Endothelial cell of umbilical vein (primary cell): ENCODE data around the gene DGKH. TPM values are rescaled to one million over a fixed set of nuclear protein-coding genes. Genes with fewer than 3 reads are reported as not detected.
A peak's percentile ranks its signal among the peaks of the same experiment; 100 is the strongest.

Experiments used
- BruUV-seq: library from RNA; stranded (reverse); fragments of 400-500 nt; replicated peaks from 2 replicates; lab custom pipeline; 2021; lab: Mats Ljungman, UMichigan
- CTCF ChIA-PET: fragments of 300-600, 350-600 bp; sonication (Branson Sonifier 250); formaldehyde crosslinking; loops from one replicate; lab custom pipeline; 2021; ENCODE audit warnings: antibody characterized with exemption, inconsistent platforms; lab: Charles Lee
- POLR2A ChIA-PET: fragments of 300-600, 350-600 bp; sonication (Branson Sonifier 250); formaldehyde crosslinking; loops from one replicate; lab custom pipeline; 2021; ENCODE audit warnings: antibody characterized with exemption, inconsistent platforms; lab: Charles Lee
- DNase-seq: peaks from one replicate; pipeline ENCODE4 v3.0.0-alpha.2; 2011; ENCODE audit warnings: low read depth, low spot score
- FAIRE-seq: peaks from 2 replicates; lab custom pipeline; 2011; peaks lifted over from hg19 to GRCh38; lab: Jason Lieb, UNC
- H2AFZ ChIP-seq: 2 replicates; pipeline ENCODE4 v1.6.0; 2012; ENCODE audit warnings: low read depth, low read length, control low read depth, inconsistent platforms
- H3K27ac ChIP-seq: 2 replicates; pipeline ENCODE4 v1.5.1; 2011; ENCODE audit warnings: low read depth, mild to moderate bottlenecking, control low read depth, low read length, moderate library complexity; ENCODE audit not compliant: insufficient read depth
- H3K27me3 ChIP-seq, 2 experiments: 2 replicates each; pipeline versions ENCODE4 v1.6.0 to v1.6.1; 2011; ENCODE audit warnings: low read length in 2 of 2, mixed read lengths in 1 of 2; ENCODE audit not compliant: control insufficient read depth in 2 of 2, insufficient read depth in 2 of 2
- H3K36me3 ChIP-seq, 2 experiments: 2 replicates in 1 of 2; 3 replicates in 1 of 2; pipeline ENCODE4 v1.5.1; 2011; ENCODE audit warnings: low read length in 2 of 2, mild to moderate bottlenecking in 1 of 2, moderate library complexity in 1 of 2; ENCODE audit not compliant: control insufficient read depth in 2 of 2, insufficient read depth in 2 of 2; ENCODE audit errors: extremely low read depth in 1 of 2
- H3K4me1 ChIP-seq: 3 replicates; pipeline ENCODE4 v1.5.1; 2011; ENCODE audit warnings: mild to moderate bottlenecking, low read length; ENCODE audit not compliant: control insufficient read depth, insufficient read depth; ENCODE audit errors: extremely low read depth
- H3K4me2 ChIP-seq: 2 replicates; pipeline ENCODE4 v1.6.1; 2011; ENCODE audit warnings: low read length, control low read depth, mixed read lengths; ENCODE audit not compliant: insufficient read depth
- H3K4me3 ChIP-seq, 3 experiments: fragments of 200-600 bp in 1 of 3; sonication (generic), shearing (Covaris generic) in 1 of 3; replicated peaks in 1 of 3; 2 replicates each; pipeline ENCODE4 v1.5.1; 2011 to 2016; ENCODE audit warnings: control low read depth in 3 of 3, low read length in 3 of 3, mild to moderate bottlenecking in 2 of 3, inconsistent platforms in 1 of 3, low read depth in 1 of 3, moderate library complexity in 1 of 3; ENCODE audit not compliant: insufficient read depth in 1 of 3
- H3K79me2 ChIP-seq: 2 replicates; pipeline ENCODE4 v1.6.0; 2012; ENCODE audit warnings: low read length, inconsistent platforms; ENCODE audit not compliant: control insufficient read depth, insufficient read depth
- H3K9ac ChIP-seq: replicated peaks from 2 replicates; pipeline ENCODE3; 2011; ENCODE audit warnings: low read length, control low read depth; ENCODE audit not compliant: insufficient read depth; ENCODE audit errors: extremely low read depth
- H3K9me1 ChIP-seq: replicated peaks from 3 replicates; pipeline ENCODE4 v1.6.0; 2011; ENCODE audit warnings: mild to moderate bottlenecking, low read length; ENCODE audit not compliant: control insufficient read depth, insufficient read depth; ENCODE audit errors: extremely low read depth
- H3K9me3 ChIP-seq: replicated peaks from 2 replicates; pipeline ENCODE4 v1.5.1; 2012; ENCODE audit warnings: low read length, inconsistent platforms; ENCODE audit not compliant: control insufficient read depth, insufficient read depth
- H4K20me1 ChIP-seq: replicated peaks from 2 replicates; pipeline ENCODE3; 2011; ENCODE audit warnings: mild to moderate bottlenecking, low read length; ENCODE audit not compliant: control insufficient read depth, insufficient read depth; ENCODE audit errors: extremely low read depth
- EZH2 ChIP-seq: IDR thresholded peaks from 2 replicates; pipeline ENCODE4 v1.6.1; 2012; ENCODE audit warnings: borderline replicate concordance, low read depth, mild to moderate bottlenecking, moderate library complexity, low read length, inconsistent platforms; ENCODE audit not compliant: severe bottlenecking
- MAX ChIP-seq: IDR thresholded peaks from 2 replicates; pipeline ENCODE4 v1.6.1; 2011; ENCODE audit not compliant: insufficient read depth, insufficient read length
- MYC ChIP-seq: IDR thresholded peaks from one replicate; pipeline ENCODE4 v1.6.1; 2011; ENCODE audit warnings: mild to moderate bottlenecking, low read depth, low read length
- POLR2A ChIP-seq: IDR thresholded peaks from 2 replicates; pipeline ENCODE4 v1.6.1; 2012; ENCODE audit warnings: low read depth, mild to moderate bottlenecking, control low read depth, low read length
- POLR2AphosphoS5 ChIP-seq: IDR thresholded peaks from 2 replicates; pipeline ENCODE4 v1.6.1; 2012; ENCODE audit warnings: low read depth, mild to moderate bottlenecking, control low read depth, low read length, moderate library complexity; ENCODE audit not compliant: insufficient read depth
- dilution Hi-C: fragments of 300-500 bp; cut with MboI; formaldehyde crosslinking; loops from one replicate; pipeline ENCODE4 v1.15.0; 2019; ENCODE audit warnings: low sequenced_read_pairs; ENCODE audit not compliant: extremely low pct_ligation_motif_present
- intact Hi-C: fragments of 100-400 bp; cut with micrococcal nuclease; formaldehyde crosslinking; loops from one replicate; pipeline ENCODE4 v1.10.0; 2022
- polyA plus RNA-seq, 4 experiments: library from polyadenylated mRNA; depleted of rRNA in 3 of 4; stranded (reverse) in 3 of 4; unstranded in 1 of 4; fragments of >200 nt; gene quantifications; 2 replicates each; pipeline versions ENCODE4 v1.2.1 to v1.2.3, GENCODE V29; 2011 to 2012; ENCODE audit warnings: missing spikeins in 1 of 4
- total RNA-seq: library from RNA; stranded (reverse); gene quantifications from 2 replicates; pipeline ENCODE4 v1.2.3, GENCODE V29; 2021

Gene DGKH
- total and polyA plus RNA-seq, 2 donors (not counting 3 experiments of a cell fraction or from before 2014, with no cell fraction given), result 4.1 to 30.1 TPM

GRCh38 chr13:42271337-42272114 lies 223.1 kb downstream of the DGKH start:
- H3K4me1 ChIP-seq, result peaks cover 23% of the 10 kb centered on the region
- POLR2A ChIA-PET, result no interaction called here
- TSS peak; percentile 83 for BruUV-seq
- peak overlapping the region; percentile 40 to 86 (median 59) for H3K4me3 ChIP-seq
- CTCF ChIA-PET, result interaction anchor here (1.0 to 1.4 kb wide), 3 partner anchors 8 to 26 kb away, joined by 3 read pairs; no protein-coding TSS in a partner anchor
- peak overlapping the region; percentile 67 for H3K4me2 ChIP-seq
- peak; percentile 91 for FAIRE-seq
- peak overlapping the region; percentile 73 for H3K9ac ChIP-seq
- TF ChIP-seq POLR2AphosphoS5 (peak; percentile 51), EZH2 (no peak), MAX (peak; percentile 98)
- H4K20me1 ChIP-seq, result no peaks in the 10 kb centered on the region
- DNase-seq, result peak; percentile 98
- H3K9me3 ChIP-seq, result no peaks in the 10 kb centered on the region
- dilution Hi-C loops (no loop called here), intact Hi-C loops (loop anchor here (5.0 kb wide), 1 partner anchor 224 kb away; the partner anchor contains the start of gene DGKH)
- no peaks in the 10 kb centered on the region for H3K27me3 ChIP-seq
- H3K36me3 ChIP-seq, result no peaks in the 10 kb centered on the region
- peak overlapping the region; percentile 86 for H2AFZ ChIP-seq
- no peaks in the 10 kb centered on the region for H3K9me1 ChIP-seq
- peaks cover 23% of the 10 kb centered on the region for H3K79me2 ChIP-seq
- H3K27ac ChIP-seq, result peak overlapping the region; percentile 81

GRCh38 chr13:42272115-42272803 lies 223.8 kb downstream of the DGKH start, which contains the start of gene AKAP11:
Gene AKAP11 (plus strand): TSS chr13:42272152. CDS start chr13:42286349, 14,197 bp downstream.
- H3K27me3 ChIP-seq, result no peaks in the 10 kb centered on the region
- no peaks in the 10 kb centered on the region for H3K9me3 ChIP-seq
- peak within 1 kb of the TSS; percentile 73 for H3K9ac ChIP-seq
- intact Hi-C loops (loop anchor here (5.0 kb wide), 1 partner anchor 225 kb away; the partner anchor contains the start of gene DGKH), dilution Hi-C loops (no loop called here)
- peak; percentile 52 for TF ChIP-seq POLR2A
- no peak for TF ChIP-seq MYC
- H3K9me1 ChIP-seq, result no peaks in the 10 kb centered on the region
- CTCF ChIA-PET, result interaction anchor here (1.0 to 1.4 kb wide), 4 partner anchors 8 to 62 kb away, joined by 3 to 6 read pairs (median 3); no protein-coding TSS in a partner anchor
- DNase-seq, result peak; percentile 65
- H3K4me2 ChIP-seq, result peak within 1 kb of the TSS; percentile 95
- peak within 1 kb of the TSS; percentile 81 for H3K27ac ChIP-seq
- FAIRE-seq, result no peak
- peaks cover 17% of the 10 kb centered on the region for H3K4me1 ChIP-seq
- no TSS peak for BruUV-seq
- POLR2A ChIA-PET, result no interaction called here
- H3K79me2 ChIP-seq, result peaks cover 27% of the 10 kb centered on the region
- no peaks in the 10 kb centered on the region for H3K36me3 ChIP-seq
- peak within 1 kb of the TSS; percentile 87 for H2AFZ ChIP-seq
- no peaks in the 10 kb centered on the region for H4K20me1 ChIP-seq
- H3K4me3 ChIP-seq, result peak within 1 kb of the TSS; percentile 55 to 86 (median 66)
